Fibroblast of lung (primary cell): ENCODE measurements around the gene WWTR1.

Experiments
- CTCF ChIP-seq, 2 donors: IDR thresholded peaks in 1 of 2; conservative IDR thresholded peaks in 1 of 2; 1 replicate in 1 of 2; 2 replicates in 1 of 2; pipeline ENCODE4 v1.5.1; 2011 to 2012; ENCODE audit warnings: low read length in 2 of 2, control low read depth in 1 of 2, inconsistent platforms in 1 of 2, low read depth in 1 of 2, mild to moderate bottlenecking in 1 of 2
- EZH2 ChIP-seq: IDR thresholded peaks from 2 replicates; pipeline ENCODE4 v1.5.1; 2012; ENCODE audit warnings: low read length, control low read depth, mild to moderate bottlenecking; ENCODE audit errors: missing control alignments

GRCh38 chr3:149529099-149529498 lies 128.7 kb downstream of the WWTR1 start:
- TF ChIP-seq EZH2 (no peak), CTCF (conservative IDR thresholded peaks at IDR 0.05 in 1 of 2, IDR thresholded peaks at IDR 0.05 in 1 of 2; ENCODE audit: low read depth in 1 of 2, low read length in 2 of 2) (no peak)
